Measurements from ENCODE around the gene CTNNBIP1.
A peak's percentile ranks its signal among the peaks of the same experiment; 100 is the strongest.

Gene CTNNBIP1

GRCh38 chr1:9873992-9874391, 36.1 kb downstream of the CTNNBIP1 start:
- WGBS: 96% methylated on average over 5 of the region's 5 CpGs

GRCh38 chr1:9873385-9873784, 36.7 kb downstream of the CTNNBIP1 start:
- no peak overlapping the region for H2AK5ac ChIP-seq (ENCODE audit: low read length, severe bottlenecking)
- H3K4me3 ChIP-seq (ENCODE audit: insufficient read depth in 1 of 2, low read depth in 1 of 2, low read length in 2 of 2): no peak overlapping the region
- no peaks in the 10 kb centered on the region for H3K9me3 ChIP-seq (ENCODE audit: control insufficient read depth, low read length)
- H3K4me1 ChIP-seq (ENCODE audit: control insufficient read depth, insufficient read depth, low read depth, low read length): peaks cover 19% of the 10 kb centered on the region
- H3K9ac ChIP-seq (ENCODE audit: low read length): no peak overlapping the region
- peaks cover 11% of the 10 kb centered on the region for H3K79me1 ChIP-seq (replicated peaks; ENCODE audit: low read length, poor library complexity, severe bottlenecking)
- H3K27me3 ChIP-seq (ENCODE audit: control insufficient read depth in 1 of 2, insufficient read depth in 1 of 2, low read length in 2 of 2): no peaks in the 10 kb centered on the region
- no peak overlapping the region for H2BK5ac ChIP-seq (ENCODE audit: low read depth, low read length, poor library complexity, severe bottlenecking)
- H3K36me3 ChIP-seq (ENCODE audit: control insufficient read depth in 1 of 2, insufficient read depth in 2 of 2, low read depth in 1 of 2, low read length in 2 of 2): peaks cover 20 to 40% of the 10 kb centered on the region in 2 experiments
- 96% methylated on average over 5 of the region's 5 CpGs for WGBS
- no peak overlapping the region for H3K4ac ChIP-seq (ENCODE audit: low read depth in 1 of 2, low read length in 2 of 2)
- no peak overlapping the region for H2BK12ac ChIP-seq (ENCODE audit: low read length in 2 of 2)
- H3K23ac ChIP-seq (ENCODE audit: low read length in 2 of 2): no peak overlapping the region
- no peak for DNase-seq
- H2BK120ac ChIP-seq (ENCODE audit: low read depth, low read length): no peak overlapping the region
- no peak overlapping the region for H3K18ac ChIP-seq (ENCODE audit: low read depth in 1 of 2, low read length in 2 of 2)
- H4K8ac ChIP-seq (ENCODE audit: low read length): no peak overlapping the region
- no peak overlapping the region for H4K91ac ChIP-seq (ENCODE audit: low read length)
- H3K4me2 ChIP-seq (ENCODE audit: low read length, poor library complexity, severe bottlenecking): no peak overlapping the region
- no peak overlapping the region for H3K14ac ChIP-seq (ENCODE audit: low read length in 2 of 2)
- no peak overlapping the region for H2AFZ ChIP-seq (ENCODE audit: low read depth, low read length)
- no peak overlapping the region for H3K27ac ChIP-seq (ENCODE audit: low read length, poor library complexity, severe bottlenecking)
- no peak overlapping the region for H2BK15ac ChIP-seq (ENCODE audit: low read depth, poor library complexity, severe bottlenecking)

More at GRCh38 chr1:9873992-9874391, 36.1 kb downstream of the CTNNBIP1 start:
- H3K4me3 ChIP-seq (ENCODE audit: insufficient read depth in 1 of 2, low read depth in 1 of 2, low read length in 2 of 2): no peak overlapping the region
- no peak overlapping the region for H3K14ac ChIP-seq (ENCODE audit: low read length in 2 of 2)
- no peak overlapping the region for H2BK12ac ChIP-seq (ENCODE audit: low read length in 2 of 2)
- H3K27ac ChIP-seq (ENCODE audit: low read length, poor library complexity, severe bottlenecking): no peak overlapping the region
- H2BK120ac ChIP-seq (ENCODE audit: low read depth, low read length): no peak overlapping the region
- H3K36me3 ChIP-seq (ENCODE audit: control insufficient read depth in 1 of 2, insufficient read depth in 2 of 2, low read depth in 1 of 2, low read length in 2 of 2): peaks cover 20 to 38% of the 10 kb centered on the region in 2 experiments
- no peak overlapping the region for H3K4me2 ChIP-seq (ENCODE audit: low read length, poor library complexity, severe bottlenecking)
- no peak overlapping the region for H2AFZ ChIP-seq (ENCODE audit: low read depth, low read length)
- H2AK5ac ChIP-seq (ENCODE audit: low read length, severe bottlenecking): peak overlapping the region; percentile 36
- no peak overlapping the region for H2BK5ac ChIP-seq (ENCODE audit: low read depth, low read length, poor library complexity, severe bottlenecking)
- peaks cover 11% of the 10 kb centered on the region for H3K79me1 ChIP-seq (replicated peaks; ENCODE audit: low read length, poor library complexity, severe bottlenecking)
- no peak for DNase-seq
- H3K9ac ChIP-seq (ENCODE audit: low read length): no peak overlapping the region
- no peak overlapping the region for H4K91ac ChIP-seq (ENCODE audit: low read length)
- H3K27me3 ChIP-seq (ENCODE audit: control insufficient read depth in 1 of 2, insufficient read depth in 1 of 2, low read length in 2 of 2): no peaks in the 10 kb centered on the region
- H3K4ac ChIP-seq (ENCODE audit: low read depth in 1 of 2, low read length in 2 of 2): no peak overlapping the region
- H4K8ac ChIP-seq (ENCODE audit: low read length): no peak overlapping the region
- no peak overlapping the region for H2BK15ac ChIP-seq (ENCODE audit: low read depth, poor library complexity, severe bottlenecking)
- peaks cover 19% of the 10 kb centered on the region for H3K4me1 ChIP-seq (ENCODE audit: control insufficient read depth, insufficient read depth, low read depth, low read length)
- H3K18ac ChIP-seq (ENCODE audit: low read depth in 1 of 2, low read length in 2 of 2): no peak overlapping the region
- no peak overlapping the region for H3K23ac ChIP-seq (ENCODE audit: low read length in 2 of 2)
- H3K9me3 ChIP-seq (ENCODE audit: control insufficient read depth, low read length): no peaks in the 10 kb centered on the region

GRCh38 chr1:9872430-9873165, 37.5 kb downstream of the CTNNBIP1 start:
- 87% methylated on average over 10 of the region's 11 CpGs for WGBS

GRCh38 chr1:9871707-9872425, 38.2 kb downstream of the CTNNBIP1 start:
- 90% methylated on average over 20 of the region's 20 CpGs for WGBS
- Histone ChIP-seq H3K27me3 (ENCODE audit: control insufficient read depth in 1 of 2, insufficient read depth in 1 of 2, low read length in 2 of 2) (no peaks in the 10 kb centered on the region), H3K9me3 (ENCODE audit: control insufficient read depth, low read length) (no peaks in the 10 kb centered on the region), H3K9ac (ENCODE audit: low read length) (no peak overlapping the region), H3K4me1 (ENCODE audit: control insufficient read depth, insufficient read depth, low read depth, low read length) (peaks cover 19% of the 10 kb centered on the region), H2BK120ac (ENCODE audit: low read depth, low read length) (no peak overlapping the region), H2BK15ac (ENCODE audit: low read depth, poor library complexity, severe bottlenecking) (peak overlapping the region; percentile 33), H3K4ac (ENCODE audit: low read depth in 1 of 2, low read length in 2 of 2) (no peak overlapping the region), H3K18ac (ENCODE audit: low read depth in 1 of 2, low read length in 2 of 2) (no peak overlapping the region), H3K4me3 (ENCODE audit: insufficient read depth in 1 of 2, low read depth in 1 of 2, low read length in 2 of 2) (no peak overlapping the region), H3K79me1 (replicated peaks; ENCODE audit: low read length, poor library complexity, severe bottlenecking) (peaks cover 9% of the 10 kb centered on the region), H4K91ac (ENCODE audit: low read length) (no peak overlapping the region), H3K27ac (ENCODE audit: low read length, poor library complexity, severe bottlenecking) (no peak overlapping the region), H2AFZ (ENCODE audit: low read depth, low read length) (no peak overlapping the region), H3K4me2 (ENCODE audit: low read length, poor library complexity, severe bottlenecking) (no peak overlapping the region), H2AK5ac (ENCODE audit: low read length, severe bottlenecking) (no peak overlapping the region), H2BK12ac (ENCODE audit: low read length in 2 of 2) (no peak overlapping the region), H2BK5ac (ENCODE audit: low read depth, low read length, poor library complexity, severe bottlenecking) (no peak overlapping the region), H3K23ac (ENCODE audit: low read length in 2 of 2) (no peak overlapping the region), H3K14ac (ENCODE audit: low read length in 2 of 2) (no peak overlapping the region), H4K8ac (ENCODE audit: low read length) (no peak overlapping the region), H3K36me3 (ENCODE audit: control insufficient read depth in 1 of 2, insufficient read depth in 2 of 2, low read depth in 1 of 2, low read length in 2 of 2) (peaks cover 27 to 46% of the 10 kb centered on the region in 2 experiments)
- DNase-seq: no peak

More at GRCh38 chr1:9872430-9873165, 37.5 kb downstream of the CTNNBIP1 start:
- no peak overlapping the region for H2AK5ac ChIP-seq (ENCODE audit: low read length, severe bottlenecking)
- H3K36me3 ChIP-seq (ENCODE audit: control insufficient read depth in 1 of 2, insufficient read depth in 2 of 2, low read depth in 1 of 2, low read length in 2 of 2): peaks cover 27 to 41% of the 10 kb centered on the region in 2 experiments
- no peak overlapping the region for H3K27ac ChIP-seq (ENCODE audit: low read length, poor library complexity, severe bottlenecking)
- no peak overlapping the region for H2AFZ ChIP-seq (ENCODE audit: low read depth, low read length)
- H4K8ac ChIP-seq (ENCODE audit: low read length): no peak overlapping the region
- no peak overlapping the region for H3K4me2 ChIP-seq (ENCODE audit: low read length, poor library complexity, severe bottlenecking)
- no peak overlapping the region for H3K18ac ChIP-seq (ENCODE audit: low read depth in 1 of 2, low read length in 2 of 2)
- H3K4ac ChIP-seq (ENCODE audit: low read depth in 1 of 2, low read length in 2 of 2): no peak overlapping the region
- no peak overlapping the region for H2BK15ac ChIP-seq (ENCODE audit: low read depth, poor library complexity, severe bottlenecking)
- no peak overlapping the region for H2BK5ac ChIP-seq (ENCODE audit: low read depth, low read length, poor library complexity, severe bottlenecking)
- H4K91ac ChIP-seq (ENCODE audit: low read length): no peak overlapping the region
- no peaks in the 10 kb centered on the region for H3K9me3 ChIP-seq (ENCODE audit: control insufficient read depth, low read length)
- peaks cover 4% of the 10 kb centered on the region for H3K79me1 ChIP-seq (replicated peaks; ENCODE audit: low read length, poor library complexity, severe bottlenecking)
- no peak overlapping the region for H2BK12ac ChIP-seq (ENCODE audit: low read length in 2 of 2)
- DNase-seq: no peak
- H3K23ac ChIP-seq (ENCODE audit: low read length in 2 of 2): no peak overlapping the region
- H3K9ac ChIP-seq (ENCODE audit: low read length): no peak overlapping the region
- no peak overlapping the region for H2BK120ac ChIP-seq (ENCODE audit: low read depth, low read length)
- H3K4me1 ChIP-seq (ENCODE audit: control insufficient read depth, insufficient read depth, low read depth, low read length): peaks cover 14% of the 10 kb centered on the region
- no peak overlapping the region for H3K4me3 ChIP-seq (ENCODE audit: insufficient read depth in 1 of 2, low read depth in 1 of 2, low read length in 2 of 2)
- no peaks in the 10 kb centered on the region for H3K27me3 ChIP-seq (ENCODE audit: control insufficient read depth in 1 of 2, insufficient read depth in 1 of 2, low read length in 2 of 2)
- H3K14ac ChIP-seq (ENCODE audit: low read length in 2 of 2): no peak overlapping the region
